Left ventricle myocardium inferior (tissue), 1 donor: ENCODE data around the gene TSPAN18. TPM values are rescaled to one million over a fixed set of nuclear protein-coding genes. Genes with fewer than 3 reads are reported as not detected.

ENCODE experiments used
- DNase-seq: peaks from one replicate; pipeline ENCODE4 v3.0.0-alpha.2; 2020
- H3K27ac ChIP-seq: fragments of 200-600 bp; replicated peaks from 2 replicates; pipeline ENCODE4 v1.8.0; 2021
- H3K27me3 ChIP-seq: fragments of 200-600 bp; 2 replicates; pipeline ENCODE4 v1.8.0; 2021; ENCODE audit warnings: low read depth
- H3K36me3 ChIP-seq: fragments of 200-600 bp; 2 replicates; pipeline ENCODE4 v1.8.0; 2021
- H3K4me1 ChIP-seq: fragments of 200-600 bp; 2 replicates; pipeline ENCODE4 v1.8.0; 2021
- H3K4me3 ChIP-seq: fragments of 200-600 bp; 2 replicates; pipeline ENCODE4 v1.8.0; 2021; ENCODE audit warnings: mild to moderate bottlenecking, moderate library complexity
- H3K9me3 ChIP-seq: fragments of 200-600 bp; replicated peaks from 2 replicates; pipeline ENCODE4 v1.8.0; 2021
- intact Hi-C: fragments of 100-400 bp; cut with micrococcal nuclease; formaldehyde crosslinking; loops from one replicate; pipeline ENCODE4 v1.11.0; 2022
- total RNA-seq: library from RNA; stranded (reverse); fragmentation: NEBNext Ultra II Directional; extraction: Animal tissue kit (Norgen Biotek cat#: 25700); gene quantifications from one replicate; pipeline ENCODE4 v1.2.1, GENCODE V29; 2021
- TF ChIP-seq, protein P1 (sequence below): fragments of 200-600 bp; IDR thresholded peaks from 2 replicates; pipeline ENCODE4 v1.8.0; 2021; ENCODE audit warnings: antibody characterized with exemption, mild to moderate bottlenecking, borderline replicate concordance
- donor health status: DM: no; HTN: yes; CAD: no; lungs with severe emphysema.

The TSPAN18 gene
- total RNA-seq, 1 donor from 2014 or later = 129 TPM

GRCh38 chr11:44707094-44707493, 19.7 kb upstream of the TSPAN18 start:
- H3K4me1 ChIP-seq = peaks cover 9% of the 10 kb centered on the region
- H3K4me3 ChIP-seq = no peak overlapping the region
- no peak for DNase-seq
- H3K27ac ChIP-seq = no peak overlapping the region
- H3K27me3 ChIP-seq = no peaks in the 10 kb centered on the region
- H3K36me3 ChIP-seq = no peaks in the 10 kb centered on the region
- intact Hi-C loops = no loop called here
- TF ChIP-seq, protein P1, sequence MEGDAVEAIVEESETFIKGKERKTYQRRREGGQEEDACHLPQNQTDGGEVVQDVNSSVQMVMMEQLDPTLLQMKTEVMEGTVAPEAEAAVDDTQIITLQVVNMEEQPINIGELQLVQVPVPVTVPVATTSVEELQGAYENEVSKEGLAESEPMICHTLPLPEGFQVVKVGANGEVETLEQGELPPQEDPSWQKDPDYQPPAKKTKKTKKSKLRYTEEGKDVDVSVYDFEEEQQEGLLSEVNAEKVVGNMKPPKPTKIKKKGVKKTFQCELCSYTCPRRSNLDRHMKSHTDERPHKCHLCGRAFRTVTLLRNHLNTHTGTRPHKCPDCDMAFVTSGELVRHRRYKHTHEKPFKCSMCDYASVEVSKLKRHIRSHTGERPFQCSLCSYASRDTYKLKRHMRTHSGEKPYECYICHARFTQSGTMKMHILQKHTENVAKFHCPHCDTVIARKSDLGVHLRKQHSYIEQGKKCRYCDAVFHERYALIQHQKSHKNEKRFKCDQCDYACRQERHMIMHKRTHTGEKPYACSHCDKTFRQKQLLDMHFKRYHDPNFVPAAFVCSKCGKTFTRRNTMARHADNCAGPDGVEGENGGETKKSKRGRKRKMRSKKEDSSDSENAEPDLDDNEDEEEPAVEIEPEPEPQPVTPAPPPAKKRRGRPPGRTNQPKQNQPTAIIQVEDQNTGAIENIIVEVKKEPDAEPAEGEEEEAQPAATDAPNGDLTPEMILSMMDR = no peak
- H3K9me3 ChIP-seq = peaks cover 21% of the 10 kb centered on the region

GRCh38 chr11:44708009-44708408, 18.8 kb upstream of the TSPAN18 start:
- Histone ChIP-seq H3K4me1 (peaks cover 2% of the 10 kb centered on the region), H3K27me3 (no peaks in the 10 kb centered on the region), H3K9me3 (peaks cover 21% of the 10 kb centered on the region), H3K4me3 (no peak overlapping the region), H3K27ac (no peak overlapping the region), H3K36me3 (no peaks in the 10 kb centered on the region)
- intact Hi-C loops = no loop called here
- TF ChIP-seq, protein P1 = no peak
- no peak for DNase-seq

DNA sequence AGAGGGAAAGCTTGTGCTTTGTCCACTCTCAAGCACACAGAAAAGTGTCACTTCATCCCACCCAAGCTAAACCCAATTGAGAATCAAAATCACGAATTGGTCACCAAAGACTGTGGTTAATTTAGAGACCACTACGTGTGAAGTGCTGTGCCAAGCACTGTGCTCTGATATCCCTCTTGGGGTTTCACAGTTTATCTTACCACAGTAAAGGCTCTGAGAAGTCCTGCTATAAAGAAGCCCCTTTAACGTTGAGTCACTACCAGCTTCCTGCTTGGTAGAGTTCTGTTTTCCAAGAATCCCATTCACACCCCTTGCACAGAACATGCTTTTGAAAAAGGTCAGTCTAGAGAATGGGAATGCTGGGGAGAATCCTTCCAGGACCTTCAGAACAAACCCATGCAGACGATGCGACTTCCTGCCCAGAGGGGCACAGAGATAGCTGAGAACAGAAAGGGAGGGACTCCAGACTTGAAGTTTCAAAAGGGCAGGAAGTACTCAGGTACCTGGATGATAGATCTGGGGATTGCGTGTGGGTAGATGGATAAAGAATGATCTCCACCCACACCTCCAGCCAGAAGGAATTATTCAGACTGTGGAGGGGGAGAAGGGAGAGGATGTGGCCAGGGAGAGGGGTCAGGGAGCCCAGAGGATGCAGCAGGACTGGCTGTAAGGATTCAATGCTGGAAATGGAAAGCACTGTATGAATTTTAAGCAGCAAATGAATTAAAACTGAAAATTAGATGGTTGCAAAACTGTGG, 18.1 kb upstream of the TSPAN18 start:
- Histone ChIP-seq H3K4me3 (no peak overlapping the region), H3K36me3 (no peaks in the 10 kb centered on the region), H3K27ac (no peak overlapping the region), H3K27me3 (no peaks in the 10 kb centered on the region), H3K4me1 (no peaks in the 10 kb centered on the region), H3K9me3 (peaks cover 15% of the 10 kb centered on the region)
- intact Hi-C loops = no loop called here
- no peak for DNase-seq
- TF ChIP-seq, protein P1 = no peak

DNA sequence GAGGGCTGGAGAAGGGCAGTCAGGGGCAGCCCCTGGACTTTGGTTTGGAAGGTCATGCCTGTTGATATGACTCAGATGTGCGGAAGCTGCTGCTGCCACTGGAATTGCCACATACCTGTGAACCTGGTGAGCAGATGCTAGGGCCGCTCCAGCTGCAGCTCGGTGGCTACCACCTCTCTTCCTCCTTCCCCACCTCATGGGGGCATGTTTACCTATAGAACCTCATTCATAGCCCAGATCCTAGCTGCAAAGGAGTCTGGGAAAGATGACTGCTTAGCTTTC, 17.5 kb upstream of the TSPAN18 start:
- TF ChIP-seq, protein P1 = no peak
- intact Hi-C loops = no loop called here

GRCh38 chr11:44709966-44710365, 16.8 kb upstream of the TSPAN18 start:
- no peak overlapping the region for H3K4me3 ChIP-seq
- H3K4me1 ChIP-seq = no peaks in the 10 kb centered on the region
- no peaks in the 10 kb centered on the region for H3K36me3 ChIP-seq
- H3K9me3 ChIP-seq = peaks cover 9% of the 10 kb centered on the region
- intact Hi-C loops = no loop called here
- no peak overlapping the region for H3K27ac ChIP-seq
- TF ChIP-seq, protein P1 = no peak
- no peaks in the 10 kb centered on the region for H3K27me3 ChIP-seq
- DNase-seq = no peak

More for the DNA sequence above, 17.5 kb upstream of the TSPAN18 start:
- Histone ChIP-seq H3K4me1 (no peaks in the 10 kb centered on the region), H3K36me3 (no peaks in the 10 kb centered on the region), H3K27ac (no peak overlapping the region), H3K4me3 (no peak overlapping the region), H3K9me3 (peaks cover 9% of the 10 kb centered on the region), H3K27me3 (no peaks in the 10 kb centered on the region)
- no peak for DNase-seq
